LNCaP clone FGC (cell line): Measurements from ENCODE around the gene PIP5KL1.

Experiments
- DNase-seq: peaks from one replicate; pipeline ENCODE4 v3.0.0-alpha.2; 2011; ENCODE audit warnings: low read depth
- H3K4me3 ChIP-seq: 2 replicates; pipeline ENCODE4 v1.5.1; 2011; ENCODE audit warnings: mild to moderate bottlenecking, low read depth, low read length, control low read depth
- TF ChIP-seq, protein P1 (sequence below): IDR thresholded peaks from 2 replicates; pipeline ENCODE4 v1.5.1; 2012; ENCODE audit warnings: mild to moderate bottlenecking; ENCODE audit not compliant: control insufficient read depth, insufficient read depth; ENCODE audit errors: extremely low read depth

PIP5KL1 gene

DNA sequence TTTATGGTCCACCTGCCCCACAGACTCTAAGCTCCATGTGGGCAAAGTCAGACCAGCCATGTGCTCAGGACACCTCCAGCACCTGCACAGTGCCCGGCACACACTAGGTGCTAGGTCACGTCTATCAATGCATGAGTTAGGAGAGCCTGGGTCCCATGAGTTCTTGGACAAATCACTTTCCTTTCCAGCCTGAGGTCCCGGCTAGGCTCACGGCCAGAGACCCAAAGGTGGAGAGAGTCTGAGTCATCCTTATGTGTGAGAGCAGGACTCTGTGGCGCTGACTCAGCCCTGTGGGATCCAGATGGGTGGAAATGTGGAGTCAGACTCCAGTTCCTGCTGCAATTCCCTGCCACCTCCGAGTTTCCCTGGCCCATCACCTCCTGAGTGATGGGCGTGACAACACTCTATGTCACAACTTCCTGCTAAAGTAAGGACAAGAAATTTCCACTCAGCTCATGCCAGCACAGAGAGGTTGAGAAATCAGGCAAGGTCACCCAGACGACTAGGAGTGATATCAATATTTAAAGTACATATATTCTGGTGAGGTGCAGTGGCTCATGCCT, 11.2 kb downstream of the PIP5KL1 start:
- DNase-seq: no peak
- TF ChIP-seq, protein P1, sequence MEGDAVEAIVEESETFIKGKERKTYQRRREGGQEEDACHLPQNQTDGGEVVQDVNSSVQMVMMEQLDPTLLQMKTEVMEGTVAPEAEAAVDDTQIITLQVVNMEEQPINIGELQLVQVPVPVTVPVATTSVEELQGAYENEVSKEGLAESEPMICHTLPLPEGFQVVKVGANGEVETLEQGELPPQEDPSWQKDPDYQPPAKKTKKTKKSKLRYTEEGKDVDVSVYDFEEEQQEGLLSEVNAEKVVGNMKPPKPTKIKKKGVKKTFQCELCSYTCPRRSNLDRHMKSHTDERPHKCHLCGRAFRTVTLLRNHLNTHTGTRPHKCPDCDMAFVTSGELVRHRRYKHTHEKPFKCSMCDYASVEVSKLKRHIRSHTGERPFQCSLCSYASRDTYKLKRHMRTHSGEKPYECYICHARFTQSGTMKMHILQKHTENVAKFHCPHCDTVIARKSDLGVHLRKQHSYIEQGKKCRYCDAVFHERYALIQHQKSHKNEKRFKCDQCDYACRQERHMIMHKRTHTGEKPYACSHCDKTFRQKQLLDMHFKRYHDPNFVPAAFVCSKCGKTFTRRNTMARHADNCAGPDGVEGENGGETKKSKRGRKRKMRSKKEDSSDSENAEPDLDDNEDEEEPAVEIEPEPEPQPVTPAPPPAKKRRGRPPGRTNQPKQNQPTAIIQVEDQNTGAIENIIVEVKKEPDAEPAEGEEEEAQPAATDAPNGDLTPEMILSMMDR: no peak
- no peak overlapping the region for H3K4me3 ChIP-seq

DNA sequence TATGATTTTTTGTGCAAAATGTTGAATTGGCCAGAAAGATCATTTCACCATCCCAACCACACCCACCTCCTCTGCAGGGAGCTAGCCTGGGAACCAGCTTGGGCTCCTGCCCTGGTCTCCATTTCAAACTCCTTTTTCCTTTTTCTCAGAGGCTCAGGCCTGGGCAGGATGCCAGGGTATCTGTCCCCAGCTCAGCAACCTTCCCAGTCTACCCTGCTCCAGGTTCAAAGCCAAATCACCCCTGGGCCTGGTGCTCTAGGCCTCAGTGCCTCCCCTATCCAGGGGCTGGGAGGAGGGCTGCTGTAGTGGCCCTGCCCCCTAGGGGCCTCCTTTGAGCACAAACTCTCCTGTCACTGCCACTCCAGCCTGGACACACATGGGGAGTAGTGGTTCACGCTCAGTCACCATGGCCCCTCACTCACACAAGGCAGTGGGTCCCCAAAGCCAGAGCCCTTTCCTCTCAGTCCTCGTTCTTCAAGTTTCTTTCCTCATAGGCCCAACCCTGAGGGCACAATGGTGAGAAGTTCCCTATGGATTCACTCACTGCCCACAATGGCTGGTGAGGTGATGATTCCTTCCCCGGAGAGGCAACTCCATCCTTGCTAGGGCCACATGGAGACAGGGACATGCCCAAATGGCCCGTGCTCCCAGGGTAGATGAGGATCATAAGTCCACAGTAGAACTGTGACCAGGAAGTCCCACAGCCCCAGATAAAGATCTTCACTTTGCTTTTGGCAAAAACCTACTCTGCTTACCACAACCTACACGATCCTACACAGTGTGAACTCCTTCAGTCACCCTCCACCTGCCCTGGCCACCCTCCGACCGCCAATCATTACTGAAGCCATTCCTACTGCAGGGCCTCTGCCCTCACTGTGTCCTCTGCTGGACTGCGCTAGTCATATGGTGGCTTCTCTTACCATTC, 12.1 kb downstream of the PIP5KL1 start:
- H3K4me3 ChIP-seq: no peak overlapping the region
- TF ChIP-seq, protein P1: peak; percentile 19; the same call in 1 of the 2 replicates
- no peak for DNase-seq

DNA sequence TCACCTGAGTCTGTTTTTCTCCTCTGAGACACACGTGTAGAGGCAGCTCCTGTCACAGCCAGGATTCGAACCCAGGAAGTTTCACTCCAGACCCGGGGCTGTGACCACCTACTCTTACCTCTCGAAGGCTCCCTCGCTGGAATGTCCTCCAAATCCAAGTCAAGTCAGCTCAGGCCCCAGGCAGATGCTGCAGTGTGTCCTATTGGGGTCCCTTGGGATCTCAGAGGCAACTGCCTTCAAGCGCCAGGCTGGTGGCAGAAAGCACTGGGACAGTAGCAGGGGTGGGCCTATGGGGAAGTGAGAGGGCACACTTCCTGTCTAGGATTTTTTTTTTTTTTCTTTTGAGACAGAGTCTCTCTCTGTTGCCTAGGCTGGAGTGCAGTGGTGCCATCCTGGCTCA, 13.0 kb downstream of the PIP5KL1 start:
- no peak overlapping the region for H3K4me3 ChIP-seq
- TF ChIP-seq, protein P1: no peak
- no peak for DNase-seq

DNA sequence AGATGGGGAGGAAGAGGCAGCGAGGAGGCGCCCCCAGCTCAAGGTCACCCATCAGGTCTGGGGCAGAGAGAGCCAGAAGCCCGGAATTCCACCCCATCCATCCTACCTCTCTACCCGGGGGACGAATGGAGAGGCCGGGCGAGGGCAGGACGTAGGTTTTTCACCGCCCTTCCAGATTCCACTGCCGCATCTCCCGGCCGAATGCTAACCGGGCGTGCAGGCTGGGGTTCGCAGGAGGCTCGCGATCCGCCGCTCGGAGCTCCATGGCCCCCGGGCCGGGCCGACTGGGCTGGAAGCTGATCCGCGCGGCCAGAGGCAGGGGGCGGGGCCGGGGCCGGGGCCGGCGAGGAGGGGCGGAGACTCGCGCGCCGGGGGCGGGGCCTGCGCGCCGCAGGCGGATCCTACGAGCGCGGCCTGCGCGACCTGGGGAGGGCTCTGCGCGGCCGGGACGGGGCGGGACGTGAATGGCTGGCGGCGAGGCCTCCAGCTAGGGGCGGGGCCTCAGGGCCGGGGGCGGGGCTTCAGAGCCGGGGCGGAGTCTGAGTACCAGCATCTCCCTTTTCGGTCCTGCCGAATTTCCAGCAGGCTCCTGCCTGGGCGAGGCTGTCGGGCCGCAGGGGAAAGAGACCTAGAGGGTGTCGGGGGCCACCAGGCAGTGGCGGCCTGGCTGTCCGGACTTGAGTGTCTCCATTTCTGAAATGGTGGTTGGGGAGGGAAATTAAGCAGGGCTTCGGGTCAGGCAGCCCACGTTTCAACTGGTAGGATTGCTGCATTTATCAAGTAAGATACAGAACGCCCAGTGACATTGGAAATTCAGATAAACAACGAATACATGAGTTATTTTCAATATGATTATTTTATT, 13.6 kb downstream of the PIP5KL1 start, which contains the start of gene ST6GALNAC4:
Gene ST6GALNAC4 (minus strand): TSS at position 322 of the 862 bp plus-strand sequence. CDS start 622 bp downstream, outside the sequence.
- TF ChIP-seq, protein P1: no peak
- peak within 1 kb of the TSS; percentile 67 for H3K4me3 ChIP-seq
- no peak for DNase-seq

DNA sequence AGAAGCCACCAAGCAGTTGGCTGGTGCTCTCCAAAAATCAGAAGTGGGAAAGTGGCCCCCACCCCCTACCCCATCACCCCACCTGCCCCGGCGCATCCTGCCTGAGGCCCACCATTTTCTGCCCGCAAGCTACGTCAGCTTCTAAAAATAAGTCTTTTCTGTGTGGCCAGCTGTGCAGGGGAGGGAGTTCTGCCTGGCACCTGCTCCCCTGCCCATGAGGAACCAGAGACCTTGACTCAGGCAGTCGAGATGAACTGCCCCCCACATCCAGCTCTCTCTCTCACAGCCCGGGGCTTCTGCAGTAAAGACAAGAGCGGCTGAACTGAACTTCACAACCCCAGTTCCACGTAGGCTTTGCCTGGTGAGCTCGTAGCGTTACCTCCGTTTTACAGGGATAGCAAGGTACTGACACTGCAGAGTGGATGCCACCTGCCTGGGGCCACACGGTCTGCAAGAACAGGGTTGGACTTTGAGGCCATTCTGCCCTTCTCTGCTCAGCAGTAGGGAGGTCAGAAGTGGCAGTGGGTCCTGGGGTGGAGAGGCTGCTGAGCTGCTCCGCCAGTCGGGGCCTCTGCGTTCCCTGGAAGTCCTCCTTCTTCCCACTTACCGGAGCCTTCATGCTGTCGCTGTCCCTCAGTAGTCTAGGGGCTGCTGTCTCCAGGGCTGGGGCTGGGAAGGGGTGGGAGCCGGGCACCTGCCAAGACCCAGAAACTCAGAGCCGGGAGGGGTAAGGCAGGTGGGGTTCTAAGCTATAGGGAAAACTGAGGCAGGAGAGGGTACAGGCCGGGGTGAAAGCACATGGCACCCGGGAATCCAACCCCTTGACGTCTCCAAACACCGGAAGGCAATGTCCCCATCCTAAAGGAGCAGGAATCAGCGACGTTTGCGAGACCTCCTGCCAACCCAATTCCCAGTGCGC, 14.5 kb downstream of the PIP5KL1 start:
- peak overlapping the region; percentile 67 for H3K4me3 ChIP-seq
- TF ChIP-seq, protein P1: no peak
- no peak for DNase-seq

DNA sequence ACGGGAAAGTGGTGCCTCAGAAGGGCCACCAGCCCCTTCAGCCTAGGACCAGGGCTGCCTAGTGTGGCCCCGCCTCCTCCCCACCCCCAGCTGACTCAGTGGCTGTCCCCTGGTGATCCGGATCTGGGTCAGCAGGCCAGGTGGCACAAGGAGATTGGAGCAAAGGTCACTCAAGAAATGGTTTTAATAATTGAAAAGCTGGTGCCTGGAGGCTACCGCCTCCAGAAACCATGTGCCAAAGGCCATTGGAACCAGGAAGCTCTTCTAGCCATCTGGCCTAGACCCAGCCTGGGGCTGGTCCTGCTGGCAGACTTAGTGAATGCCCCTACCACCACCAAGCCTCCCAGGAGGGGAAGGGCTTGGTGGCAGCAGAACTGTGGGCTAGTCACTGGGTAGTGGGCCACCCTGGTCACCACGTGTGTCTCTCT, 15.2 kb downstream of the PIP5KL1 start:
- no peak overlapping the region for H3K4me3 ChIP-seq
- no peak for DNase-seq
- TF ChIP-seq, protein P1: no peak
